ENCODE data around the gene MYLK2. TPM values are rescaled to one million over a fixed set of nuclear protein-coding genes. Genes with fewer than 3 reads are reported as not detected.

Gene MYLK2
- total RNA-seq, 2 donors from 2014 or later, result 4.9 to 9.3 TPM

- Histone ChIP-seq H3K4me1 (no peaks in the 10 kb centered on the region), H3K27me3 (no peaks in the 10 kb centered on the region), H3K4me3 (no peak overlapping the region), H3K27ac (no peak overlapping the region), H3K36me3 (replicated peaks in 1 of 2; ENCODE audit: insufficient read depth in 1 of 2, low read depth in 2 of 2) (no peaks in the 10 kb centered on the region), H3K9me3 (no peaks in the 10 kb centered on the region)
- intact Hi-C loops (cut with DNase I), result no loop called here
- WGBS, 2 donors, result 95 to 97% methylated on average over 4 of the region's 4 CpGs
- no peak for TF ChIP-seq CTCF (IDR thresholded peaks at IDR 0.05)
- no peak for TF ChIP-seq POLR2A (IDR thresholded peaks at IDR 0.05)
- ATAC-seq (no peak), DNase-seq (no peak)
Observed at GRCh38 chr20:31781945-31782344, 37.2 kb upstream of the MYLK2 start.

GRCh38 chr20:31784354-31785044 is 34.7 kb upstream of the MYLK2 start:
- Histone ChIP-seq H3K4me1 (no peaks in the 10 kb centered on the region), H3K27me3 (no peaks in the 10 kb centered on the region), H3K27ac (no peak overlapping the region), H3K4me3 (no peak overlapping the region), H3K36me3 (replicated peaks in 1 of 2; ENCODE audit: insufficient read depth in 1 of 2, low read depth in 2 of 2) (no peaks in the 10 kb centered on the region), H3K9me3 (no peaks in the 10 kb centered on the region)
- DNase-seq (no peak), ATAC-seq (no peak)
- 94 to 96% methylated on average over 7 of the region's 7 CpGs for WGBS, 2 donors
- TF ChIP-seq CTCF (IDR thresholded peaks at IDR 0.05) (no peak), POLR2A (IDR thresholded peaks at IDR 0.05) (no peak)
- intact Hi-C loops (cut with DNase I), result no loop called here

GRCh38 chr20:31785089-31785488 is 34.1 kb upstream of the MYLK2 start:
- Histone ChIP-seq H3K27ac (no peak overlapping the region), H3K4me1 (no peaks in the 10 kb centered on the region), H3K4me3 (no peak overlapping the region), H3K9me3 (no peaks in the 10 kb centered on the region), H3K27me3 (no peaks in the 10 kb centered on the region), H3K36me3 (replicated peaks in 1 of 2; ENCODE audit: insufficient read depth in 1 of 2, low read depth in 2 of 2) (no peaks in the 10 kb centered on the region)
- no peak for TF ChIP-seq POLR2A (IDR thresholded peaks at IDR 0.05)
- no peak for TF ChIP-seq CTCF (IDR thresholded peaks at IDR 0.05)
- DNase-seq, result no peak
- WGBS, 2 donors, result 75 to 79% methylated on average over 3 of the region's 3 CpGs
- intact Hi-C loops (cut with DNase I), result no loop called here
- ATAC-seq, result no peak

- 60 to 74% methylated on average over 3 of the region's 3 CpGs for WGBS, 2 donors
Observed at GRCh38 chr20:31788578-31788977, 30.6 kb upstream of the MYLK2 start.

More at GRCh38 chr20:31788578-31788977, 30.6 kb upstream of the MYLK2 start:
- Histone ChIP-seq H3K27me3 (no peaks in the 10 kb centered on the region), H3K9me3 (no peaks in the 10 kb centered on the region), H3K27ac (no peak overlapping the region), H3K36me3 (replicated peaks in 1 of 2; ENCODE audit: insufficient read depth in 1 of 2, low read depth in 2 of 2) (no peaks in the 10 kb centered on the region), H3K4me3 (no peak overlapping the region), H3K4me1 (no peaks in the 10 kb centered on the region)
- ATAC-seq (no peak), DNase-seq (no peak)
- intact Hi-C loops (cut with DNase I), result no loop called here
- TF ChIP-seq CTCF (IDR thresholded peaks at IDR 0.05) (no peak), POLR2A (IDR thresholded peaks at IDR 0.05) (no peak)

Measured in body of pancreas (tissue), 4 donors.